Activated CD4-positive, CD25-positive, alpha-beta regulatory T cell treated with anti-CD3 and anti-CD28 coated beads, Interleukin-2, amount 50 U/mL, for 72 hours (primary cell): ENCODE data around the gene ADISSP.
A peak's percentile ranks its signal among the peaks of the same experiment; 100 is the strongest.

Experiments
- DNase-seq: peaks from one replicate; pipeline ENCODE4 v3.0.0; 2021

The ADISSP gene

GRCh38 chr20:3753501-3754275, 13.9 kb downstream of the ADISSP start:
- no peak for DNase-seq

GRCh38 chr20:3753098-3753497, 14.5 kb downstream of the ADISSP start:
- peak; percentile 50 for DNase-seq

GRCh38 chr20:3752386-3752759, 15.2 kb downstream of the ADISSP start:
- DNase-seq: no peak

GRCh38 chr20:3751675-3752385, 15.7 kb downstream of the ADISSP start:
- DNase-seq: peak; percentile 68

- no peak for DNase-seq
These were observed 16.3 kb downstream of the ADISSP start for GRCh38 chr20:3751305-3751674.

- DNase-seq: peak; percentile 55
These were observed 17.6 kb downstream of the ADISSP start for GRCh38 chr20:3749689-3750531.

GRCh38 chr20:3749087-3749688, 18.4 kb downstream of the ADISSP start:
- DNase-seq: no peak

- no peak for DNase-seq
These were observed 19.5 kb downstream of the ADISSP start for GRCh38 chr20:3748073-3748472.

- no peak for DNase-seq
These were observed 20.1 kb downstream of the ADISSP start for GRCh38 chr20:3747471-3747870.

- DNase-seq: no peak
These were observed 21.8 kb downstream of the ADISSP start for GRCh38 chr20:3745686-3746173.

- peak; percentile 69 for DNase-seq
These were observed 22.5 kb downstream of the ADISSP start for GRCh38 chr20:3744806-3745685.

- no peak for DNase-seq
These were observed 23.5 kb downstream of the ADISSP start for GRCh38 chr20:3744037-3744436.

- no peak for DNase-seq
These were observed 24.3 kb downstream of the ADISSP start for GRCh38 chr20:3743251-3743650.

GRCh38 chr20:3741836-3742458, 25.6 kb downstream of the ADISSP start:
- no peak for DNase-seq

- no peak for DNase-seq
These were observed 26.8 kb downstream of the ADISSP start for GRCh38 chr20:3740615-3741301.

- no peak for DNase-seq
These were observed 27.6 kb downstream of the ADISSP start for GRCh38 chr20:3739926-3740451.

- DNase-seq: no peak
These were observed 28.3 kb downstream of the ADISSP start for GRCh38 chr20:3739054-3739925.

- DNase-seq: no peak
These were observed 29.2 kb downstream of the ADISSP start for GRCh38 chr20:3738111-3739053.
